Cerebellar nuclear complex (tissue), 1 donor: ENCODE data around the gene SP2.

Source experiments
- DNase-seq, 2 experiments: peaks; one replicate each; lab custom pipeline; 2025; lab: John Stamatoyannopoulos, UW

The SP2 gene

DNA sequence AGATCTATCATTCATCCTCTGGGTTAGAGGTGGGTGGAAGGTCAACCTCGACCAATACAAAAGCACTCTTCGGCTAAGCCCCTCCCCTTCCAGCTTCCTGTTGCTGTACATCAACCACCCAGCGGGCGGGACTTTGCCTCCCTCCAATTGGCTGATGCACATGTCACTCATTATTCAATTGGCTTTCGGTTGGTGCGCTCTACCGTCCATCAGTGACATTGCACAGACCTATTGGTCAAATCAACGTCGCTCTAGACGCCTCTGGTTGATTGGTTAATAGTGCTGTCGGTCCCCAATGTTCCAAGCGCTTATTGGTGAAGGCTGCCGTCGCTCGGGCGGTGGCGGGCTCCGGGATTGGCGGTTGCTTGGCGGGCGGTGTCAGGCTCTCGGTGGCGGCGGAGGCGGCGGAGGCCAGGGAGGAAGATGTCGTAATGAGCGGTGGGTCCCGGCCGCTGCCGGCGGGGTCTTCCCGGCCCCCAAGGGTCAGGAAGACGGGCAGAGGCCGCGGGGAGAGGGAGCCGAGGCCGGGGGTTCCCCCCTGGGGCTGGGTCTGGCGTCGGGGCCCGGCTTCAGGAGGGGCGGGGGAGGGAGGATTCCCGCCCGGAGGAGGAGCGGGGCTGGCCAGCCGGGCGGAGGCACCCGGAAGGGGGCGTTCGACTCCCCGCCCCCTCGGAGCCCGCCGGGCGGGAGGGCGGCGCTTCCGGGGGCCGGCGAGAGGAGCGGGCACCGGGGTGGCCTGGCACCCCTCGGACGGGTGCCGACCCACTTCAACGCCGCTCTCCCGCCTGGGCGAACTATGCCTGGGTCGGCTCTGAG is at the start of gene SP2:
SP2 (plus strand) TSS at position 381 of the 816 bp plus-strand sequence; CDS start at position 432, 51 bp downstream.
- peak; percentile 97 to 98 for DNase-seq

GRCh38 chr17:47846716-47847340 is 49.2 kb upstream of the SP2 start:
- DNase-seq: no peak

- no peak for DNase-seq
Observed at GRCh38 chr17:47847341-47848197, 48.5 kb upstream of the SP2 start.

DNA sequence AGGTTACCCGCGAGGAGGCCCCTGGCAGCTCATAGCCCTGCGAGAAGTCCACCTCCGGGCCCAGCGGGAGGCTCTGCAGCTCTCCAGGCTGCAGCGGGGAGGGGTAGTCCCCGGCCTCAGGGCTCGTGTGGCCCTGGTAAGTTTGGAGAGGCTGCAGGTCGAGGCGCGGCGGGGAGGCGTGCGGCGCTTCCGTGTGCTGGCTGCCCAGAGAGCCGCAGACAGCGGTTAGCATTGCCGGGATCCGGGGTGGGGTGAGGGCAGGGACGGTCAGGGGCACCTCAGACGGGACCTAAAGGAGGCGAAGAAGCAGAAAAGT is 47.9 kb upstream of the SP2 start:
- no peak for DNase-seq

GRCh38 chr17:47850373-47850691 is 45.7 kb upstream of the SP2 start:
- no peak for DNase-seq

DNA sequence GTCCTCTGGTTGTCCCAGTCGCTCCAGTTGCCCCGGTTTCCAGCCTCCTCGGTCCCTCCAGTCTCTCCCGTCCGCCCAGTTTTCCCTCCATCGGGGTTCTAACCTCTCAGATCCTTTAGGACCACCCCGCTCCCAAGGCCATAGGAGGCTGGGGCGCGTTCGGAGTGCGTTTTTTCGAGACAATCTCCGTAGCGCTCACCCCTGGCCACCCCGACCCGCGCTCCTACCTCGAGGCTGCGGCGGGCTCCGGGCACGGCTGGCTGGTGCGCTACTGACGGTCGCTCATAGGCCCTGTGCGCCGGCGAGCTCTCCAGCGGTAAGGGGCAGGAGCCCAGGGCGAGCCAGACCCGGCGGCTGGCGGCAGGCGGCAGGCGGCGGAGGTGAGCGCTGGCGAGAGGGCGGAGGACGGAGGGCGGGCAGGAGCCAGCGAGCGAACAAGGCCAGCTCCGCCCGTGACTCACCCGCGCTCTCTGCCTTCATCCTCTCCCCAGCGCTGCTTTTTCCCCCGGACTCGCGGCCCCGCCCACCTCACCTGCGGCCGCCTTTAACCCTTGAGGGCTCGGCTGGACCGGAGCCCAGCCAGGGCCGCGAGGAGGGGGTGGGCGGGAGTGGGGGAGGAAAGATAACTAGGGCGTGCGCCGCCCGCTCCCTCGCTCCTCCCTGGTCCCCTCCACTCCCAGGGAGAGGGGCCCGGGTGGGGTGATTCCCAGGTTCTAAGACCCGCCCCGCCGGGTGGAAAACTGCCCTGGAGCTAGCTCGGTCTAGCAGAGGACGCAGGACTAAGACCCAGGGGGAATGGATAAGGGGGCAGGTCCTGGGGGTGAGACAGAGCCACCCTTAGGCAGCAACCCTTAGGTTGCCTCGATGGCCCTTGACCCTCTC is 45.1 kb upstream of the SP2 start, which contains the start of gene SP6:
SP6 (minus strand) TSS at position 472 of the 882 bp plus-strand sequence. CDS start 2,734 bp downstream, outside the sequence.
- DNase-seq: no peak

DNA sequence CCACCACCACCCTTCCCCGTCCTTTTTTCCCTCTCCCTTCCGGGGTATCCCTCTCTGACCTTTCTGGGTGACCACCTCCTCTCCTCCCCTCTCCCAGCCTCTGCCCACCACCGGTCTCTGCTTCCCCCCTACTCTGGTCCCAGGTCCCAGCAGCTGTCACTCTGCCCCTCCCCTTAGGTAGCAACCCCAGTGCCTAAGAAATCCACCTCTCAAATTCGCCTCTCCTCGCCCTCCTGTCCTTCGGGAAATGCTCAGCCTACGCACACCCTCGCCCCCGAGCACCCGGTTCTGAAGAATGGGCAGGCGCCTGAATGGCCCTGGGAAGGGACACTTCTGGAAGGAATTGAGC is 44.3 kb upstream of the SP2 start:
- DNase-seq: no peak

DNA sequence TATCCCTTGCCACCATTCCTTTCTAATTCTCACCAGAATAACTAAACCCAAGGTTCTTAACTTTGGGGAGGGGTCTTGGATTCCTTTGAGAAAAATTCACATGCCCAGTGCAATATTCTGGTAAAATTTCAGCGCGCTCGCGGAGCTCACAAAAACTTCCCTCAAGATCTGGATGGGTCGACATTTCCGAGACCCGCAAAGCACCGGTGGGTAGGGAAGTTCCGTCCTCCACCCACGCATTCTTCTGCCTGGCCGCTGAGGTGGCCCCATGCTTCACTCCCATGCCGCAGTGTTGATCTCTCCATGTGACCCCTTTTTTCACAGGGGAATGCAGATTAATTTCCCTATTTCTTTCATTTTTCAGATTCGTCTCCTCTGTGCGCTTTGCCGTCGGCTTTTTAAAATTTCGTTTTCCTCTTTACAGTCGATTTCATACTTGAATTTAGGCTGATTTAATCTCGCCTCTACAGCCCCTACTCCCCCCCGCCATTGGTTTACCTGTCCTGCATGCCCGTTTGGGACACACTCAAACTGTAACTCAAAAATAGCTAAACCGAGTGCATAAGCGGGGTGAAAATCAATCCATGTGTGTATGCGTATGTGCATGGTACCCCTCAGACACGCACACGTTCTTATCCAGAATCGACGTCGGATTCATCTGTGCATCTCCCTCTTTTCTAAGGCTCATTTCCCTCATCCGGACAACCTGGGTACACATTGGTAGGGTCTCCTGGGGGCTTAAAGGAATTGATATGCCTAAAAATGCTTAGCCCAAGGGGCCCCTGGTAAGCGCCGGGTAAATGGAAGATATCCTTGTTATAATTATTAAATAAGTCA is 43.7 kb upstream of the SP2 start:
- DNase-seq: no peak

DNA sequence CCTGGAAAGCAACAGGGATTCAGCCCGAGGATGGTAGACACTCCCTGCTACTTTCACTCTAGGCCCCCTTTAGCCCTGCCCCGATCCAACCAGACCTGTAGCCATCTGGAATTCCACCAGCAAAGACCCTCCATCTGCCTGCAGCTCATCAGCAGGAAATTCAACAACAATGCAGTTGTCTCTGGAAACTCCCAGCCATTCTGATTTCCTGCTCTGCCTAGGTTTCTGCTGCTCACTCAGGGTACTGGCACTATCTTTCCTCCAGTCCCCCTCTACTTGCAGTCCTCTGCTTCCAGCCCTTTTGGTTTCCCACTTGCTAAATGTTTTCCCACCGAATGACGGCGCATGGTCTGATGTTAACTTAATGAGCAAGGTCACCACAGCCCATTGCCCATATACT is 42.4 kb upstream of the SP2 start:
- no peak for DNase-seq

- no peak for DNase-seq
Observed at GRCh38 chr17:47855737-47856136, 40.3 kb upstream of the SP2 start.

- DNase-seq: no peak
Observed at GRCh38 chr17:47856830-47857229, 39.2 kb upstream of the SP2 start.

DNA sequence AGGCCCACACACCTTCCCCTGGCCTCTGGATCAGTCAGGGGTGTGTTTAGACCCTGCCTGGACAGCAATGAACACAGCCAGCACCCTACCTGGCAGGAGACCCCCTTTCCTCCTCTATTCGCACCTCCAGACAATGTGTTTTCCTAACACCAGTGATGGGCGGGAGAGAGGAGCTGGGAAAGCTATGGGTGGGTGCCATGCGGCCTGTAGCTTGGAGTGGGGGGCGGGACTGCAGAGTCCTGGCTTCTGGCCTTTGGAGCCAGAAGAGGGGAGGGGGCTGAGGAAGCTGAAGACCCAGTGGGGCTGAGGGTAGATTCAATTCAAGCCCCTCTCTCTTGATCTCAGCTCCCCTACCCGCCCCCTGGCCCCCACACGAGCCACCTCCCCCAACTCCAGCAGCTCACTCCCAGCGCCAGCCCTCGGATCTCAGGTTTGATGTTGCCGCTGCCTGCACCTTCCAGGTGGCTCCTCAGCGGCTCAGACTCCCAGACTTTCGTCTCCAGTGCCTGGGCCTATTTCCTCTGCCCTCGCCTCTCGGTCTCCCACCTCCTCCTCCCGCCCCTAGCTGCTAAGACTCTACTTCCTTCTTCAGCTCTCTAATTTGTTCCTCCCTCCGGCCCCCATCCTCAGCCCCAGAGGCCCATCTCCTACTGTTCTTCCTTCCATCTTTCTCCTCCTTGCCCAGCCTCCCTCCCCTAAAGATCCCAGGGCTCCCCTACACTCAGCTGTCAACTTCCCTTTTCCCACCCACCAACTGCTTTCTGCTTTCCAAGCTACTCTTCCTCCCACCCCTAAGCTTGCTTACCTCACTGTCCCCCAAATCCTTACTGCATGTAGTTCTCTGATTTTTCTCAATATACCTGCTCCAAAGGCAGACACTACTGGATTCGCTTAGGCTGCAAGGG is 38.2 kb upstream of the SP2 start:
- no peak for DNase-seq

GRCh38 chr17:47860386-47860785 is 35.6 kb upstream of the SP2 start:
- DNase-seq: no peak

DNA sequence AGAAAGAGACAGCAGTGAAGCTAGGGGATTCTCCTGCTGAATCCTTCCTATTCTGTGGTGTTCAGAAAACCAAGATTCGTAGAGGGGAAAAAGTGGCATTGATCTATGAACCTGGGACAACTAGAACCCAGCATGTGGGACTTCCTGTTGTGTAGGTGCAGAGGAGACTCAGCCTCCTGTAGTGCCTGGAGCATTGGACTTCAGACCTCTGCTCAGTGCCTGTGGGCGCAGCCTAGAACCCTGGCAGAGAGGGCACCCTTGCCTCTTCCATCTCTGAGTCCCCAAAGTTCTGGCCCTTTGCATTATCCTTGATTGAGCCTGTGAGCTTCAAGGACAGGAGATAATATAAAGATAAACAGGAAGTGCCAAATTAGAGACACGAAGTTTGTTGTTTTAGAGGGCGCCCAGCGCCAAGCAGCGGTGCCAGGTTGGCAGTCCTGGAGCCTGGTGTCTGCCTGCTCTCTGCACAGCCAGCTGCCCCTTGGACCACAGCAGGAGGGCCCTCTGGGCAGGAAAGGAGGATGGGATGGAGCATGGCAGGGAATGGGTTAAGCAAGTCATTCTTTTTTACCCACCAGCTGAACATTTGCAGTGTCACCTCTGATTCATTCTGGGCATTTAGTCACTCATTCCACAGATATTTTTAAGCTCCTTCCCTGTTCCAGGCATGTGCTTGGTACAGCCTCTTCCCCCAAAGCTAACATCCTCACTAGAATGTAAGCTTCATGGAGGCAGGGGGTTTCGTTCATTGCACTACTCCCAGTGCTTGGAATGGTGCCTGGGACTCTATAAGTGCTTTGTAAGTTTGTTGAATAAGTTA is 33.2 kb upstream of the SP2 start:
- no peak for DNase-seq

DNA sequence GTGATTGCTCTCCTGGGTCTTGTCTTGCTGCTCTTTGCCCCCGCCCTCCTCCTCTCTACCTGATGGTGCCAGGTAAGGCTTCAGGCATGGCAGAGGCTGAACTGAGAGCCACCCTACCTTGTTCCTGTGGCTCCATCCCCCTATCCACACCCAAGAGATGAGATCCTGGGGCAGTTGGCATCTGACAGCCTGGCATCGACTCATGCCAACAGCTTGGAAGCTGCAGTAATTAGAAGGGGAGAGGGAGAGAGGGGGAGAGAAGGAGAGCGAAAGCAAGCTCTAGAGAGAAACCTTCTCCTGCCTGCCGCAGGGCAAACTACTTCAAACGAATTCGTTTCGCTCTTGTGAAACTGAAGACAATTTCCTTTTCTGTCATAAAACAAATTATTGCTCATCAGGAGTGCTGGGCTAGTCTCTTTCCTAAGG is 31.2 kb upstream of the SP2 start:
- DNase-seq: no peak

DNA sequence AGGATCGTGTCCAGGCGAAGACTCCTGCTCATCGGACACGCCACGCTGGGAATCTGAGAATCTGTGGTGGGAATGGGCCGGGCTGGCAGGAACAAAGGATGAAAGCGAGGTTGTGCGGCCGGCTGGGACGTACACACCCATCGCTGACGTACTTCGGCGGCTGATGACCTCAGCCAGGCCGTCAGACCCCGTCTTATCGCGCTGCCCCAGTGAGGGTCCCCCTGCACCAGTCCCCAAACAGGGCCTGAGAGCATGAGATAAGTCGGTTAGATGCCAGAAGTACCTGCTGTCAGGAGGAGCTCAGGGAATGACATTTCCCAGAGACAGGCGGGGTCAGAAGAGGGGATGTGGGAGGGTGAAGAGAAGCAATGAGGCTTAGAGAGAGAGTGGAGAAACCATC is 29.1 kb upstream of the SP2 start:
- DNase-seq: no peak

DNA sequence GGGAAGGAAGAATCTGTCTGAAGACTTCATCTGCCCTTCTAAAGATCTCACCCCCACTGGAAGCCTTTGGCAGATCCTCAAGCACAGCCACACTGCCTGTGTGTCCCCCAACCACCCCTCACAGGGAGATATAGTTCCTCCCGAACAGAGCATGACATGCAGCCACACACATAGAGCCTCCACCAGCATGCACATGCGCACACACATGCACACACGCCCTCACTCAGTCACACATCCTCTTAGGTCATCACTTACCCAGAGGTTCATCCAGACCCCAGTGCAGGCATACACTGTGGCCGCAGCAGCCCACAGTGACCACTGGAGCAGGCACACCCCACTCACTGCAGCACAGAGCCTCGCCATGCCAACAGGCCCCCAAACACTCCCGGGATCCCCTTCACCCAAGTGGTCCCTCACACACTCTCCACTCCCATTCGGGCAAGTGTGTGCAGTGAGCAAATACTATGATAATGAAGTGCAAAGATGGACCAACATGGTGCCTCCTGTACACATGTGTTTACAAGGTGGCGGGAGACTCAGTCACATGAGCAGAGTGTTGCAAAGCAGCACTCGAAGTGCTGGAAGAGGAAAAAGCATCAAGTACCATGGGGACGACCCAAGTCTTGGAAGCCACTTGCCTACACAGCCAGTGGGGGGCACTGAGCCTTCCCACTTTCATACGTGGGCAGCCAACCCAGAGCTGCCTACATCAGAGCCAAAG is 28.1 kb upstream of the SP2 start:
- DNase-seq: no peak

- DNase-seq: no peak
Observed at GRCh38 chr17:47869114-47869513, 26.9 kb upstream of the SP2 start.
